ENCODE measurements around the gene KDM3B.
"Not testable (repeated sequence)": the region's sequence is repeated elsewhere in the genome, so short reads cannot be mapped to it uniquely, and the experiment has no call there.

KDM3B gene

DNA sequence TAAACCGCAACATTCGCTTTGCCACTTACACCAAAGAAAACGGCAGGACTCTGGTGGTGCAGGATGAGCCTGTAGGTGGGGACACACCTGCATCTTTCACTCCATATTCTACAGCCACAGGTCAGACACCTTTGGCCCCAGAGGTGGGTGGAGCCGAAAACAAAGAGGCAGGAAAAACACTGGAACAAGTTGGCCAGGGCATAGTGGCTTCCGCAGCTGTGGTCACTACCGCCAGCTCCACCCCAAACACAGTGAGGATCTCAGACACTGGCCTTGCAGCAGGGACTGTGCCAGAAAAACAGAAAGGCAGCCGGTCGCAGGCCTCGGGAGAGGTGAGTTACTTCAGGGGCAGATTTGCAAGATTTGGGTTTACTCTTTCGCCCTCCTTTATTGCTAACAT lies 33.8 kb downstream of the KDM3B start:
- H3K4me3 ChIP-seq (ENCODE audit: low read depth, low read length), result no peak overlapping the region
- TF ChIP-seq CTCF (IDR thresholded peaks at IDR 0.05; ENCODE audit: low read depth, low read length, missing control alignments), result no peak
- DNase-seq (ENCODE audit: low read depth), result no peak

- TF ChIP-seq CTCF (IDR thresholded peaks at IDR 0.05; ENCODE audit: low read depth, low read length, missing control alignments), result no peak
- H3K4me3 ChIP-seq (ENCODE audit: low read depth, low read length), result no peak overlapping the region
- DNase-seq (ENCODE audit: low read depth), result no peak
Observed at GRCh38 chr5:138389332-138389731, 36.8 kb downstream of the KDM3B start.

DNA sequence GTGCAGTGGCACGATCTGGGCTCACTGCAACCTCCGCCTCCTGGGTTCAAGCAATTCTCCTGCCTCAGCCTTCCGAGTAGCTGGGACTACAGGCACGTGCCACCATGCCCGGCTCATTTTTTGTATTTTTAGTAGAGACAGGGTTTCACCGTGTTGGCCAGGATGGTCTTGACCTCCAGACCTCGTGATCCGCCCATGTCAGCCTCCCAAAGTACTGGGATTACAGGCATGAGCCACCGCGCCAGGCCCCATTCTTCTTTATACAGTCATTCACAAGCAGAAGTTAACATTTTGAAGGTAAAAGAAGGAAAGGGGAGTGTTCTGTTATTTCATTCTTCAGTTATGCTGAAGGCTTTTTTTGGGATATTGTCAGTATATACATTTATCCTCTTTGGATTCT lies 37.4 kb downstream of the KDM3B start:
- not testable (repeated sequence) for H3K4me3 ChIP-seq (ENCODE audit: low read depth, low read length); DNase-seq (ENCODE audit: low read depth)

GRCh38 chr5:138391859-138392386 lies 39.4 kb downstream of the KDM3B start:
- H3K4me3 ChIP-seq (ENCODE audit: low read depth, low read length), result no peak overlapping the region
- no peak for TF ChIP-seq CTCF (IDR thresholded peaks at IDR 0.05; ENCODE audit: low read depth, low read length, missing control alignments)
- no peak for DNase-seq (ENCODE audit: low read depth)

- H3K4me3 ChIP-seq (ENCODE audit: low read depth, low read length), result no peak overlapping the region
- DNase-seq (ENCODE audit: low read depth), result no peak
- no peak for TF ChIP-seq CTCF (IDR thresholded peaks at IDR 0.05; ENCODE audit: low read depth, low read length, missing control alignments)
Observed at GRCh38 chr5:138402640-138403039, 50.2 kb downstream of the KDM3B start.

- H3K4me3 ChIP-seq (ENCODE audit: low read depth, low read length), result no peak overlapping the region
- no peak for TF ChIP-seq CTCF (IDR thresholded peaks at IDR 0.05; ENCODE audit: low read depth, low read length, missing control alignments)
- peak; percentile 43 for DNase-seq (ENCODE audit: low read depth)
Observed at GRCh38 chr5:138408023-138408422, 55.5 kb downstream of the KDM3B start.

DNA sequence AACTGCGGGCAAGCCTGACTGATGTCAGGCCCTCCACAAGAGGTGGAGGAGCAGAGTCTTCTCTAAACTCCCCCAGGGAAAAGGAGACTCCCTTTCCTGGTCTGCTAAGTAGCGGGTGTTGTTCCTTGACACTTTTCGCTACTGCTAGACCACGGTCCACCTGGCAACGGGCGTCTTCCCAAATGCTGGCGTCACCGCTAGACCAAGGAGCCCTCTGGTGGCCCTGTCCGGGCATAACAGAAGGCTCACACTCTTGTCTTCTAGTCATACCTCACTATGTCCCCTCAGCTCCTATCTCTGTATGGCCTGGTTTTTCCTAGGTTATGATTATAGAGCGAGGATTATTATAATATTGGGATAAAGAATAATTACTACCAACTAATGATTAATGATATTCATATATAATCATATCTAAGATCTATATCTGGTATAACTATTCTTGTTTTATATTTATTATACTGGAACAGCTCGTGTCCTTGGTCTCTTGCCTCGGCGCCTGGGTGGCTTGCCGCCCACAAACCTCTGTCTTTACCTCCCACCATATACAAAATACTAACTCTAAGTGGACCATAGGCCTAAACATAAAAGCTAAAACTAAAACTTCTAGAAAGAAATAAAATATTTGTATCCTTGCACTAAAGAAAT lies 58.6 kb downstream of the KDM3B start:
- H3K4me3 ChIP-seq (ENCODE audit: low read depth, low read length); DNase-seq (ENCODE audit: low read depth): not testable (repeated sequence)
- peak; percentile 55 for TF ChIP-seq CTCF (IDR thresholded peaks at IDR 0.05; ENCODE audit: low read depth, low read length, missing control alignments)

All from GM12864 (cell line).